ENCODE data around the gene CACNA1D.

Gene CACNA1D

DNA sequence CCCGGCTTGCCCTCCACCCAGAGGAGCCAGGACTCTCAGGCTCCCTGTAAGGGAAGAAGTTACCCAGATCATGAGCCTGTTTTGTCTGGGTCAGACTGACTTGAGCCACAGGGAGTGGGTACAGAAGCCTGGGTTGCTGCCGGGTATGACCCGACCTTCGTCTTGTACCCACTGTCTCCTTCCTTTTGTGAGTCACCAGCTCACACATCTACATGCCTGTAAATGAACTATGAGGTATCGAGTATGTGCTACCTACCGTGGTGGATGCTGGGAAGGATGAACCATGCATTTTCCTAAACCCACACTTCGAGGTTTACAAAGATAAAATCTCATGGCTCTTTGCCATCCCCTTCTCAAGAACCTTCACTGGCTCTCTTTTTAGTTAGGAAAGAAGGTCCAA, 56.9 kb downstream of the CACNA1D start:
- Histone ChIP-seq H3K4me2 (ENCODE audit: low read depth, low read length, poor library complexity, severe bottlenecking) (no peak overlapping the region), H3K4me3 (ENCODE audit: insufficient read depth, low read length, poor library complexity, severe bottlenecking) (no peak overlapping the region), H3K9me3 (ENCODE audit: insufficient read depth, low read length) (no peaks in the 10 kb centered on the region), H3F3A (ENCODE audit: insufficient read depth) (no peaks in the 10 kb centered on the region), H3K36me3 (ENCODE audit: low read length) (no peaks in the 10 kb centered on the region), H3K27me3 (ENCODE audit: low read length) (no peaks in the 10 kb centered on the region), H2AFZ (ENCODE audit: low read depth, low read length, severe bottlenecking) (no peak overlapping the region), H3K27ac (ENCODE audit: low read depth, low read length) (no peak overlapping the region), H4K20me1 (ENCODE audit: low read depth, low read length) (no peaks in the 10 kb centered on the region), H3K9me2 (replicated peaks; ENCODE audit: insufficient read depth, low read length) (no peaks in the 10 kb centered on the region), H3K9ac (ENCODE audit: low read length) (no peak overlapping the region), H3K79me2 (ENCODE audit: insufficient read depth, low read length) (no peaks in the 10 kb centered on the region)
- TF ChIP-seq EZH2phosphoT487 (conservative IDR thresholded peaks at IDR 0.05; ENCODE audit: low read length) = no peak
- TF ChIP-seq, protein P1, sequence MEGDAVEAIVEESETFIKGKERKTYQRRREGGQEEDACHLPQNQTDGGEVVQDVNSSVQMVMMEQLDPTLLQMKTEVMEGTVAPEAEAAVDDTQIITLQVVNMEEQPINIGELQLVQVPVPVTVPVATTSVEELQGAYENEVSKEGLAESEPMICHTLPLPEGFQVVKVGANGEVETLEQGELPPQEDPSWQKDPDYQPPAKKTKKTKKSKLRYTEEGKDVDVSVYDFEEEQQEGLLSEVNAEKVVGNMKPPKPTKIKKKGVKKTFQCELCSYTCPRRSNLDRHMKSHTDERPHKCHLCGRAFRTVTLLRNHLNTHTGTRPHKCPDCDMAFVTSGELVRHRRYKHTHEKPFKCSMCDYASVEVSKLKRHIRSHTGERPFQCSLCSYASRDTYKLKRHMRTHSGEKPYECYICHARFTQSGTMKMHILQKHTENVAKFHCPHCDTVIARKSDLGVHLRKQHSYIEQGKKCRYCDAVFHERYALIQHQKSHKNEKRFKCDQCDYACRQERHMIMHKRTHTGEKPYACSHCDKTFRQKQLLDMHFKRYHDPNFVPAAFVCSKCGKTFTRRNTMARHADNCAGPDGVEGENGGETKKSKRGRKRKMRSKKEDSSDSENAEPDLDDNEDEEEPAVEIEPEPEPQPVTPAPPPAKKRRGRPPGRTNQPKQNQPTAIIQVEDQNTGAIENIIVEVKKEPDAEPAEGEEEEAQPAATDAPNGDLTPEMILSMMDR (IDR thresholded peaks at IDR 0.05; ENCODE audit: insufficient read depth, low read length, poor library complexity, severe bottlenecking) = no peak

DNA sequence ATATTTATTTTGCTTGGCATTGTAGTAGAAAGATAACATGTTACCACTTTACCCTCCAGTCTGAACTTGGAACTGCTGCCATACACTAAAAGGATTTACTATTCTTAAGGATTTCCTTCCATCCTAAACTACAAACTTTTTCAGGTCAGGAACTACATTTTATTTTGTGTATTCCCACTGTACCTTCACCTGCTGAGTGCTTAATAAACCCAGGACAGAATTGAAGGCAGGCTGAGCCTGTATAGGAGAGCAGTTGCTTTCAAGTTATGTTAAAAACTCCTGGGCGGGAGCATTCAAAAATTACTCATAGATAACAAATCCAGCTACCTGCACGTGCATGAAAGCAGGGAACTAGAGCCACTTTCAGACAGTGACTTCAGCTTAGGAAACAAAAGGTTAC, 58.3 kb downstream of the CACNA1D start:
- Histone ChIP-seq H3K27me3 (ENCODE audit: low read length) (no peaks in the 10 kb centered on the region), H3K4me3 (ENCODE audit: insufficient read depth, low read length, poor library complexity, severe bottlenecking) (no peak overlapping the region), H3K9me3 (ENCODE audit: insufficient read depth, low read length) (no peaks in the 10 kb centered on the region), H3K79me2 (ENCODE audit: insufficient read depth, low read length) (no peaks in the 10 kb centered on the region), H3K27ac (ENCODE audit: low read depth, low read length) (no peak overlapping the region), H3K36me3 (ENCODE audit: low read length) (no peaks in the 10 kb centered on the region), H4K20me1 (ENCODE audit: low read depth, low read length) (no peaks in the 10 kb centered on the region), H2AFZ (ENCODE audit: low read depth, low read length, severe bottlenecking) (no peak overlapping the region), H3F3A (ENCODE audit: insufficient read depth) (no peaks in the 10 kb centered on the region), H3K4me2 (ENCODE audit: low read depth, low read length, poor library complexity, severe bottlenecking) (no peak overlapping the region), H3K9ac (ENCODE audit: low read length) (no peak overlapping the region), H3K9me2 (replicated peaks; ENCODE audit: insufficient read depth, low read length) (no peaks in the 10 kb centered on the region)
- TF ChIP-seq, protein P1 (IDR thresholded peaks at IDR 0.05; ENCODE audit: insufficient read depth, low read length, poor library complexity, severe bottlenecking) = no peak
- TF ChIP-seq EZH2phosphoT487 (conservative IDR thresholded peaks at IDR 0.05; ENCODE audit: low read length) = no peak

DNA sequence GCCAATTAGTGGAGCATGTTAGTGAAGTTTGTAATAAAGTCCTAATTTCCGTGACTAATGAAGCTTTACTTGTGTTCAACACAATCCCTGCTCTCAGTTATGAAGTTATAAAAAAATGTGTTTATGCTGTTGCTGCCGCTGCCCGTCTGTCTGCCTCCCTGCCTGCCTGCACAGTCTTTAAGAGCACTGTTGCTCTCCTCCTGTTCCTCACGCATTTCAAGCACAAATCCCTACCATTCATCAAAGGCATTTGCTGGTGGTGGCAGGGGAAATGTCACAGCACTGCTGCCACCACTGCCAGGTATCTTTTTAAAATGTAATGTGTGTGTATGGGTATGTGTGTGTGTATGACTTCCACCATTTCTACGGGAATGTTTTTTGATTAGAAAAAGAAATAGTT, 58.8 kb downstream of the CACNA1D start:
- Histone ChIP-seq H3F3A (ENCODE audit: insufficient read depth) (no peaks in the 10 kb centered on the region), H3K27me3 (ENCODE audit: low read length) (no peaks in the 10 kb centered on the region), H2AFZ (ENCODE audit: low read depth, low read length, severe bottlenecking) (no peak overlapping the region), H3K9me3 (ENCODE audit: insufficient read depth, low read length) (no peaks in the 10 kb centered on the region), H3K9ac (ENCODE audit: low read length) (no peak overlapping the region), H3K9me2 (replicated peaks; ENCODE audit: insufficient read depth, low read length) (no peaks in the 10 kb centered on the region), H3K4me2 (ENCODE audit: low read depth, low read length, poor library complexity, severe bottlenecking) (no peak overlapping the region), H3K36me3 (ENCODE audit: low read length) (no peaks in the 10 kb centered on the region), H3K4me3 (ENCODE audit: insufficient read depth, low read length, poor library complexity, severe bottlenecking) (no peak overlapping the region), H4K20me1 (ENCODE audit: low read depth, low read length) (no peaks in the 10 kb centered on the region), H3K79me2 (ENCODE audit: insufficient read depth, low read length) (no peaks in the 10 kb centered on the region), H3K27ac (ENCODE audit: low read depth, low read length) (no peak overlapping the region)
- TF ChIP-seq EZH2phosphoT487 (conservative IDR thresholded peaks at IDR 0.05; ENCODE audit: low read length) = no peak
- TF ChIP-seq, protein P1 (IDR thresholded peaks at IDR 0.05; ENCODE audit: insufficient read depth, low read length, poor library complexity, severe bottlenecking) = no peak

Measured in SU-DHL-6 (cell line).